K562 (cell line): ENCODE data around the gene CCL16. TPM values are rescaled to one million over a fixed set of nuclear protein-coding genes. Genes with fewer than 3 reads are reported as not detected.

Experiments used
- ATAC-seq: fragments of 200-7000 bp; cut with Tn5 transposase; 3 replicates; pipeline ENCODE4 v1.9.1; 2020; ENCODE audit warnings: moderate library complexity
- BruUV-seq: library from RNA; stranded (reverse); fragments of 400-500 nt; replicated peaks from 2 replicates; lab custom pipeline; 2021; lab: Mats Ljungman, UMichigan
- CTCF ChIA-PET: fragments of 300-600 bp; formaldehyde crosslinking; extraction: SDS; loops from one replicate; lab custom pipeline; 2021; ENCODE audit warnings: low intra/inter-chr PET ratio; lab: Yijun Ruan, JAX
- POLR2A ChIA-PET: fragments of 300-600, 350-650 bp; sonication (Branson Sonifier 250); formaldehyde crosslinking; extraction: SDS; loops from one replicate; lab custom pipeline; 2021; ENCODE audit warnings: antibody characterized with exemption, inconsistent platforms; lab: Yijun Ruan, JAX
- DNase-seq, 4 experiments: peaks; one replicate each; pipeline versions ENCODE4 v3.0.0 to v3.0.0-alpha.2; 2011 to 2018; ENCODE audit warnings: low spot score in 3 of 4, mixed read lengths in 3 of 4; ENCODE audit errors: extremely low read depth in 1 of 4
- FAIRE-seq: peaks from 2 replicates; lab custom pipeline; 2011; peaks lifted over from hg19 to GRCh38; lab: Jason Lieb, UNC
- H2AFZ ChIP-seq: 2 replicates; pipeline ENCODE4 v1.6.0; 2011; ENCODE audit warnings: low read depth, low read length, control low read depth, inconsistent platforms
- H3K27ac ChIP-seq: fragments of 200-600 bp; 3 replicates; pipeline ENCODE4 v1.8.0; 2011; ENCODE audit warnings: low read depth, mild to moderate bottlenecking, control low read depth, inconsistent platforms, low read length, moderate library complexity, mixed read lengths; ENCODE audit errors: extremely low read depth
- H3K27me3 ChIP-seq, 2 experiments: fragments of 300-600 bp in 1 of 2; 2 replicates in 1 of 2; 3 replicates in 1 of 2; pipeline versions ENCODE4 v1.6.0 to v1.8.0; 2011; ENCODE audit warnings: inconsistent platforms in 2 of 2, low read length in 2 of 2, mild to moderate bottlenecking in 1 of 2, mixed read lengths in 1 of 2, moderate library complexity in 1 of 2; ENCODE audit not compliant: control insufficient read depth in 2 of 2, insufficient read depth in 2 of 2
- H3K36me3 ChIP-seq: fragments of 300-600 bp; 3 replicates; pipeline ENCODE4 v1.8.0; 2011; ENCODE audit warnings: mild to moderate bottlenecking, low read length, inconsistent platforms; ENCODE audit not compliant: control insufficient read depth, insufficient read depth
- H3K4me1 ChIP-seq, 2 experiments: fragments of 200-600 bp in 1 of 2; replicated peaks in 1 of 2; 2 replicates in 1 of 2; 3 replicates in 1 of 2; pipeline versions ENCODE4 v1.5.1 to v1.8.0; 2011; ENCODE audit warnings: inconsistent platforms in 2 of 2, low read length in 2 of 2, mild to moderate bottlenecking in 1 of 2, mixed read lengths in 1 of 2, moderate library complexity in 1 of 2; ENCODE audit not compliant: control insufficient read depth in 2 of 2, insufficient read depth in 2 of 2
- H3K4me2 ChIP-seq: 2 replicates; pipeline ENCODE4 v1.6.1; 2011; ENCODE audit warnings: low read length, control low read depth, inconsistent platforms, mixed read lengths; ENCODE audit not compliant: insufficient read depth
- H3K4me3 ChIP-seq: fragments of 200-600 bp; sonication (generic), shearing (Covaris generic); 2 replicates; pipeline ENCODE4 v1.5.1; 2016; ENCODE audit warnings: control low read depth, inconsistent platforms
- H3K79me2 ChIP-seq: fragments of 200-600 bp; 3 replicates; pipeline ENCODE4 v1.8.0; 2011; ENCODE audit warnings: low read length, inconsistent platforms; ENCODE audit not compliant: control insufficient read depth, insufficient read depth
- H3K9ac ChIP-seq, 2 experiments: 2 replicates each; pipeline versions ENCODE4 v1.6.0 to v1.6.1; 2011; ENCODE audit warnings: low read depth in 2 of 2, low read length in 2 of 2, control low read depth in 1 of 2, inconsistent platforms in 1 of 2, mild to moderate bottlenecking in 1 of 2, mixed read lengths in 1 of 2; ENCODE audit not compliant: insufficient read depth in 1 of 2
- H3K9me1 ChIP-seq: one replicate; pipeline ENCODE4 v1.6.0; 2011; ENCODE audit warnings: inconsistent platforms, mild to moderate bottlenecking, low read length, moderate library complexity; ENCODE audit not compliant: control insufficient read depth, insufficient read depth
- H3K9me3 ChIP-seq: replicated peaks from 2 replicates; pipeline ENCODE4 v1.5.1; 2011; ENCODE audit warnings: low read depth, low read length, inconsistent platforms; ENCODE audit not compliant: control insufficient read depth, insufficient read depth
- H4K20me1 ChIP-seq: replicated peaks from 2 replicates; pipeline ENCODE4 v1.6.1; 2011; ENCODE audit warnings: low read length, inconsistent platforms, mixed read lengths; ENCODE audit not compliant: control insufficient read depth, insufficient read depth
- BDP1 ChIP-seq: IDR thresholded peaks from 3 replicates; pipeline ENCODE4 v1.6.1; 2011; ENCODE audit not compliant: insufficient read length, insufficient read depth
- DNMT1 ChIP-seq: fragments of 450-650 bp; IDR thresholded peaks from 2 replicates; pipeline ENCODE4 v1.6.1; 2016; ENCODE audit warnings: antibody characterized with exemption, mild to moderate bottlenecking
- KAT2B ChIP-seq: IDR thresholded peaks from one replicate; pipeline ENCODE4 v1.6.1; 2012; ENCODE audit warnings: low read depth, mild to moderate bottlenecking, control low read depth, inconsistent platforms, low read length, moderate library complexity
- MEIS2 ChIP-seq: fragments of 450-650 bp; IDR thresholded peaks from 2 replicates; pipeline ENCODE4 v1.6.1; 2014; ENCODE audit warnings: mild to moderate bottlenecking; ENCODE audit not compliant: partially characterized antibody
- NR2C1 ChIP-seq, 2 experiments: fragments of 450-650 bp; IDR thresholded peaks; 2 replicates each; pipeline ENCODE4 v1.6.1; 2017; ENCODE audit warnings: mild to moderate bottlenecking in 2 of 2, antibody characterized with exemption in 1 of 2, inconsistent platforms in 1 of 2, missing compliant biosample characterization in 1 of 2, missing genetic modification characterization in 1 of 2
- NR4A1 ChIP-seq, 2 experiments: fragments of 250-450 bp in 1 of 2; fragments of 450-650 bp in 1 of 2; sonication (Bioruptor Pico) in 1 of 2; IDR thresholded peaks; 2 replicates each; pipeline versions ENCODE4 v1.4.0 to v1.6.1; 2016 to 2020; ENCODE audit warnings: mild to moderate bottlenecking in 2 of 2, missing compliant biosample characterization in 1 of 2, missing genetic modification characterization in 1 of 2, moderate library complexity in 1 of 2
- U2AF2 ChIP-seq: fragments of 200-400 bp; formaldehyde crosslinking; optimal IDR thresholded peaks from 2 replicates; pipeline ENCODE3; 2017; ENCODE audit warnings: low read depth, mild to moderate bottlenecking, low read length
- XRCC3 ChIP-seq: fragments of 450-650 bp; IDR thresholded peaks from 2 replicates; pipeline ENCODE4 v1.6.1; 2017; ENCODE audit warnings: mild to moderate bottlenecking, moderate library complexity
- ZNF140 ChIP-seq: fragments of 250-450 bp; sonication (Bioruptor Pico); IDR thresholded peaks from 2 replicates; pipeline ENCODE4 v1.8.0; 2021; ENCODE audit warnings: moderate library complexity, mild to moderate bottlenecking, inconsistent platforms
- ZNF444 ChIP-seq: fragments of 250-450 bp; sonication (Bioruptor Pico); IDR thresholded peaks from 2 replicates; pipeline ENCODE4 v1.4.0; 2020; ENCODE audit warnings: mild to moderate bottlenecking, moderate library complexity
- WGBS: fragments of 100-300 bp; shearing (Covaris generic); methylation state at CpG from one replicate; pipeline ENCODE4 v1.1.6; 2016; ENCODE audit warnings: low coverage, mixed read lengths; ENCODE audit not compliant: insufficient coverage; ENCODE audit errors: missing lambda C conversion rate; 5-methylcytosine and 5-hydroxymethylcytosine counted together
- in situ Hi-C: fragments of 300-500 bp; cut with MboI; formaldehyde crosslinking; loops from 4 replicates; pipeline ENCODE4 v1.15.0; 2018; ENCODE audit warnings: inconsistent platforms, mixed read lengths
- intact Hi-C: fragments of 100-400 bp; cut with micrococcal nuclease; formaldehyde crosslinking; loops from 2 replicates; pipeline ENCODE4 v1.14.2; 2022
- polyA plus RNA-seq, 8 experiments: library from polyadenylated mRNA; depleted of rRNA in 4 of 8; stranded (reverse) in 5 of 8; unstranded in 3 of 8; fragments of >200 nt; fragmentation: Nextera tagmentation in 2 of 8; fragmentation: Illumina TruSeq in 1 of 8; extraction: Ambion mirVana in 2 of 8; extraction: Trizol in 1 of 8; gene quantifications; 2 replicates each; pipeline versions ENCODE4 v1.2.1 to v1.2.3, GENCODE V29; 2011 to 2014; ENCODE audit warnings: inconsistent platforms in 1 of 8, missing spikeins in 1 of 8
- total RNA-seq, 7 experiments: library from RNA; depleted of rRNA in 6 of 7; stranded (reverse); fragments of >200 nt in 6 of 7; fragmentation: Illumina TruSeq in 2 of 7; extraction: Trizol in 2 of 7; gene quantifications; 2 replicates each; pipeline versions ENCODE4 v1.2.1 to v1.2.3, GENCODE V29; 2011 to 2021; ENCODE audit warnings: low replicate concordance in 1 of 7
- TF ChIP-seq, protein P1 (sequence below), 2 experiments: fragments of 450-650 bp in 1 of 2; IDR thresholded peaks; 2 replicates each; pipeline ENCODE4 v1.6.1; 2011 to 2017; ENCODE audit warnings: low read depth in 2 of 2, antibody characterized with exemption in 1 of 2, borderline replicate concordance in 1 of 2, low read length in 1 of 2, mild to moderate bottlenecking in 1 of 2, mixed read lengths in 1 of 2; ENCODE audit not compliant: control insufficient read depth in 1 of 2

CCL16 gene
- total and polyA plus RNA-seq, 9 of the 15 experiments (the other 6 are each of a cell fraction or from before 2014, with no cell fraction given) = not detected

- no TSS peak for BruUV-seq
These were observed 7.7 kb downstream of the CCL16 start for GRCh38 chr17:35973333-35974260.

More at GRCh38 chr17:35973333-35974260, 7.7 kb downstream of the CCL16 start:
- no peak for FAIRE-seq
- H3K9ac ChIP-seq = no peak overlapping the region
- no peak overlapping the region for H3K4me3 ChIP-seq
- in situ Hi-C loops = loop anchor here (5.0 to 25.0 kb wide), 2 partner anchors 164 to 514 kb away; partner anchors contain the start of gene ZNHIT3
- 15% methylated on average over 10 of the region's 10 CpGs for WGBS
- H3K79me2 ChIP-seq = no peaks in the 10 kb centered on the region
- POLR2A ChIA-PET = interaction anchor here (0.7 to 1.2 kb wide), 3 partner anchors 88 to 481 kb away, joined by 3 to 4 read pairs (median 3); partner anchors contain the start of gene CCL5
- no peaks in the 10 kb centered on the region for H3K9me1 ChIP-seq
- TF ChIP-seq KAT2B (no peak), U2AF2 (no peak), DNMT1 (no peak), BDP1 (no peak), NR2C1 (IDR thresholded peaks at IDR 0.05) (peak; percentile 34; the same call in 1 of the 2 replicates), NR2C1 (tag; IDR thresholded peaks at IDR 0.05) (0 out of 2 replicates have a peak, but pooled peaks have one; percentile 24), ZNF140 (CRISPR knock-in tag) (no peak), XRCC3 (no peak), MEIS2 (peak; percentile 8), ZNF444 (CRISPR knock-in tag) (no peak), NR4A1 (CRISPR knock-in tag; IDR thresholded peaks at IDR 0.05) (no peak), NR4A1 (tag; IDR thresholded peaks at IDR 0.05) (no peak)
- TF ChIP-seq, protein P1, sequence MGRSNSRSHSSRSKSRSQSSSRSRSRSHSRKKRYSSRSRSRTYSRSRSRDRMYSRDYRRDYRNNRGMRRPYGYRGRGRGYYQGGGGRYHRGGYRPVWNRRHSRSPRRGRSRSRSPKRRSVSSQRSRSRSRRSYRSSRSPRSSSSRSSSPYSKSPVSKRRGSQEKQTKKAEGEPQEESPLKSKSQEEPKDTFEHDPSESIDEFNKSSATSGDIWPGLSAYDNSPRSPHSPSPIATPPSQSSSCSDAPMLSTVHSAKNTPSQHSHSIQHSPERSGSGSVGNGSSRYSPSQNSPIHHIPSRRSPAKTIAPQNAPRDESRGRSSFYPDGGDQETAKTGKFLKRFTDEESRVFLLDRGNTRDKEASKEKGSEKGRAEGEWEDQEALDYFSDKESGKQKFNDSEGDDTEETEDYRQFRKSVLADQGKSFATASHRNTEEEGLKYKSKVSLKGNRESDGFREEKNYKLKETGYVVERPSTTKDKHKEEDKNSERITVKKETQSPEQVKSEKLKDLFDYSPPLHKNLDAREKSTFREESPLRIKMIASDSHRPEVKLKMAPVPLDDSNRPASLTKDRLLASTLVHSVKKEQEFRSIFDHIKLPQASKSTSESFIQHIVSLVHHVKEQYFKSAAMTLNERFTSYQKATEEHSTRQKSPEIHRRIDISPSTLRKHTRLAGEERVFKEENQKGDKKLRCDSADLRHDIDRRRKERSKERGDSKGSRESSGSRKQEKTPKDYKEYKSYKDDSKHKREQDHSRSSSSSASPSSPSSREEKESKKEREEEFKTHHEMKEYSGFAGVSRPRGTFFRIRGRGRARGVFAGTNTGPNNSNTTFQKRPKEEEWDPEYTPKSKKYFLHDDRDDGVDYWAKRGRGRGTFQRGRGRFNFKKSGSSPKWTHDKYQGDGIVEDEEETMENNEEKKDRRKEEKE (IDR thresholded peaks at IDR 0.05; ENCODE audit: borderline replicate concordance in 1 of 2, control insufficient read depth in 1 of 2, low read depth in 2 of 2, low read length in 1 of 2) = no peak
- ATAC-seq = no peak
- no peaks in the 10 kb centered on the region for H3K9me3 ChIP-seq
- H4K20me1 ChIP-seq = no peaks in the 10 kb centered on the region
- no peak overlapping the region for H2AFZ ChIP-seq
- no peak overlapping the region for H3K27ac ChIP-seq
- H3K4me2 ChIP-seq = no peak overlapping the region
- H3K36me3 ChIP-seq = no peaks in the 10 kb centered on the region
- CTCF ChIA-PET = interaction anchor here (1.0 to 1.5 kb wide), 2 partner anchors 175 kb away, joined by 3 to 4 read pairs; no protein-coding TSS in a partner anchor
- H3K27me3 ChIP-seq = peaks cover 6 to 15% of the 10 kb centered on the region in 2 experiments; a peak in 3 of 5 replicates
- no peak for DNase-seq
- intact Hi-C loops = no loop called here
- no peaks in the 10 kb centered on the region for H3K4me1 ChIP-seq
